ENCODE results near the gene MAN1B1. TPM values are rescaled to one million over a fixed set of nuclear protein-coding genes. Genes with fewer than 3 reads are reported as not detected.

MAN1B1 gene
- total RNA-seq, 1 experiment from 2014 or later = 50.9 TPM

DNA sequence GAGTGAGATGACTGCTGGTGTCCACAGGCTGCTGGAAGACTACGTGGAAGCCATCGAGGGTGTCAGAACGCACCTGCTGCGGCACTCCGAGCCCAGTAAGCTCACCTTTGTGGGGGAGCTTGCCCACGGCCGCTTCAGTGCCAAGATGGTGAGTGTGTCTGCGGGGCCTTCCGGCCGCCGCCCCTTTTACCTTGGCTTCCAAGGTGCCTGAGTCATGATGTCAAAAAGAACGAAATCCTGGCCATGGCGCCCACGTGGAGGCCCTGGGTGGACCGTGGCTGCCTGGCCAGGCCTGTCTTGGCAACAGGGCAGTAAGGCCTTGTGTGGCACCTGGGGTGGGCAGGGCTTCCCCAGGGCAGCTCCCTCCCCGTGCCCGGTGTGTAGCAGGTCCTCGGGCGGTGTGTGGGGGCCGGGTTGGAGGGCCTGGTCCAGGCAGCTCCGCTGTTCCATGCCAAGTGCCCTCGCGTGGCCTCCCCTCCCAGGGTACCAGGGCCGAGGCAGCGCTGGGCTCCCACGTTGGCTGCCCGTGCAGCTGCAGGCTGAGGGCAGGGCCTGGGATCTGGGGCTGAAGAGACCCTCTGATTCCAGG is 20.0 kb downstream of the MAN1B1 start:
- Histone ChIP-seq H3K9ac (ENCODE audit: low read length) (no peak overlapping the region), H3K4me3 (replicated peaks in 1 of 2; ENCODE audit: low read depth in 1 of 2, low read length in 2 of 2) (no peak overlapping the region), H2AFZ (ENCODE audit: low read depth, low read length, poor library complexity, severe bottlenecking) (no peak overlapping the region), H4K20me1 (ENCODE audit: insufficient read depth) (no peaks in the 10 kb centered on the region), H3K27me3 (ENCODE audit: insufficient read depth, low read length) (no peaks in the 10 kb centered on the region), H3K4me1 (ENCODE audit: control insufficient read depth in 1 of 2, insufficient read depth in 2 of 2, low read length in 2 of 2) (no peaks in the 10 kb centered on the region), H3K79me2 (ENCODE audit: insufficient read depth, low read length) (0 out of 2 replicates have a peak, but pooled peaks cover under 1% of the 10 kb centered on the region), H3K36me3 (ENCODE audit: control insufficient read depth in 1 of 2, insufficient read depth in 2 of 2, low read length in 2 of 2) (peaks cover 8 to 58% of the 10 kb centered on the region in 2 experiments), H3K4me2 (ENCODE audit: low read length) (no peak overlapping the region), H3K27ac (ENCODE audit: low read depth, low read length) (no peak overlapping the region; the same call in 1 of the 2 replicates), H3K9me3 (ENCODE audit: control insufficient read depth in 1 of 2, insufficient read depth in 1 of 2, low read depth in 1 of 2, low read length in 2 of 2) (peaks cover 0 to 17% of the 10 kb centered on the region in 2 experiments; a peak in 1 of 4 replicates), H3K9me2 (ENCODE audit: insufficient read depth) (no peaks in the 10 kb centered on the region)
- TF ChIP-seq TCF7L2 (IDR thresholded peaks at IDR 0.05; ENCODE audit: borderline replicate concordance, extremely low read depth, insufficient read depth, insufficient read length) (no peak), CTCF (IDR thresholded peaks at IDR 0.05 in 2 of 3, conservative IDR thresholded peaks at IDR 0.05 in 1 of 3; ENCODE audit: borderline replicate concordance in 1 of 3, insufficient read depth in 1 of 3, low read depth in 2 of 3, low read length in 2 of 3) (no peak), EGR1 (IDR thresholded peaks at IDR 0.05; ENCODE audit: low read depth) (no peak), RAD21 (IDR thresholded peaks at IDR 0.05; ENCODE audit: low read depth) (no peak), SP1 (IDR thresholded peaks at IDR 0.05; ENCODE audit: low read depth) (no peak), ZBTB33 (IDR thresholded peaks at IDR 0.05; ENCODE audit: extremely low read depth, insufficient replicate concordance, low read length) (no peak), FOSL1 (IDR thresholded peaks at IDR 0.05; ENCODE audit: low read depth) (no peak), SRF (IDR thresholded peaks at IDR 0.05; ENCODE audit: low read depth) (no peak), POLR2AphosphoS5 (IDR thresholded peaks at IDR 0.05; ENCODE audit: low read depth, low read length) (no peak), YY1 (IDR thresholded peaks at IDR 0.05; ENCODE audit: extremely low read depth, insufficient replicate concordance, low read depth, low read length) (no peak), EZH2phosphoT487 (IDR thresholded peaks at IDR 0.05; ENCODE audit: borderline replicate concordance) (no peak), SIN3A (IDR thresholded peaks at IDR 0.05; ENCODE audit: low read depth) (no peak)
- TF ChIP-seq, protein P1, sequence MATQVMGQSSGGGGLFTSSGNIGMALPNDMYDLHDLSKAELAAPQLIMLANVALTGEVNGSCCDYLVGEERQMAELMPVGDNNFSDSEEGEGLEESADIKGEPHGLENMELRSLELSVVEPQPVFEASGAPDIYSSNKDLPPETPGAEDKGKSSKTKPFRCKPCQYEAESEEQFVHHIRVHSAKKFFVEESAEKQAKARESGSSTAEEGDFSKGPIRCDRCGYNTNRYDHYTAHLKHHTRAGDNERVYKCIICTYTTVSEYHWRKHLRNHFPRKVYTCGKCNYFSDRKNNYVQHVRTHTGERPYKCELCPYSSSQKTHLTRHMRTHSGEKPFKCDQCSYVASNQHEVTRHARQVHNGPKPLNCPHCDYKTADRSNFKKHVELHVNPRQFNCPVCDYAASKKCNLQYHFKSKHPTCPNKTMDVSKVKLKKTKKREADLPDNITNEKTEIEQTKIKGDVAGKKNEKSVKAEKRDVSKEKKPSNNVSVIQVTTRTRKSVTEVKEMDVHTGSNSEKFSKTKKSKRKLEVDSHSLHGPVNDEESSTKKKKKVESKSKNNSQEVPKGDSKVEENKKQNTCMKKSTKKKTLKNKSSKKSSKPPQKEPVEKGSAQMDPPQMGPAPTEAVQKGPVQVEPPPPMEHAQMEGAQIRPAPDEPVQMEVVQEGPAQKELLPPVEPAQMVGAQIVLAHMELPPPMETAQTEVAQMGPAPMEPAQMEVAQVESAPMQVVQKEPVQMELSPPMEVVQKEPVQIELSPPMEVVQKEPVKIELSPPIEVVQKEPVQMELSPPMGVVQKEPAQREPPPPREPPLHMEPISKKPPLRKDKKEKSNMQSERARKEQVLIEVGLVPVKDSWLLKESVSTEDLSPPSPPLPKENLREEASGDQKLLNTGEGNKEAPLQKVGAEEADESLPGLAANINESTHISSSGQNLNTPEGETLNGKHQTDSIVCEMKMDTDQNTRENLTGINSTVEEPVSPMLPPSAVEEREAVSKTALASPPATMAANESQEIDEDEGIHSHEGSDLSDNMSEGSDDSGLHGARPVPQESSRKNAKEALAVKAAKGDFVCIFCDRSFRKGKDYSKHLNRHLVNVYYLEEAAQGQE (IDR thresholded peaks at IDR 0.05; ENCODE audit: low read depth) = no peak
- TF ChIP-seq, protein P2, sequence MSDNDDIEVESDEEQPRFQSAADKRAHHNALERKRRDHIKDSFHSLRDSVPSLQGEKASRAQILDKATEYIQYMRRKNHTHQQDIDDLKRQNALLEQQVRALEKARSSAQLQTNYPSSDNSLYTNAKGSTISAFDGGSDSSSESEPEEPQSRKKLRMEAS (IDR thresholded peaks at IDR 0.05) = no peak
- DNase-seq (ENCODE audit: low read depth, low spot score) (no peak), ATAC-seq (0 out of 2 replicates have a peak, but pooled peaks have one; percentile 7)
- ChIA-PET CTCF (no interaction called here), RAD21 (ENCODE audit: low non-redundant PET in 1 of 2, low total read pairs in 2 of 2, uncharacterized antibody in 2 of 2, unreplicated experiment in 2 of 2) (no interaction called here), POLR2A (no interaction called here)
- intact Hi-C loops (cut with micrococcal nuclease) = no loop called here
- no TSS peak for BruUV-seq (replicated peaks)

Data from HCT116 (cell line).